Measurements from ENCODE around the gene RNF207.

The RNF207 gene

GRCh38 chr1:6205849-6206519, at the start of gene RNF207:
RNF207 (plus strand) TSS chr1:6206119; CDS start chr1:6206536, 417 bp downstream.
- ATAC-seq (peak; percentile 80), DNase-seq (peak; percentile 73)

- DNase-seq (no peak), ATAC-seq (no peak)
These were observed 48.8 kb upstream of the RNF207 start for GRCh38 chr1:6157132-6157527.

- ATAC-seq (peak; percentile 70), DNase-seq (peak; percentile 26)
These were observed 48.3 kb upstream of the RNF207 start for GRCh38 chr1:6157528-6158174.

- no peak for DNase-seq
- ATAC-seq: no peak
These were observed 47.7 kb upstream of the RNF207 start for GRCh38 chr1:6158181-6158580.

GRCh38 chr1:6162341-6162740, 43.6 kb upstream of the RNF207 start:
- DNase-seq (no peak), ATAC-seq (no peak)

GRCh38 chr1:6162773-6163172, 43.1 kb upstream of the RNF207 start:
- no peak for DNase-seq
- no peak for ATAC-seq

- DNase-seq (no peak), ATAC-seq (no peak)
These were observed 42.5 kb upstream of the RNF207 start for GRCh38 chr1:6163191-6163972.

- no peak for ATAC-seq
- DNase-seq: no peak
These were observed 41.8 kb upstream of the RNF207 start for GRCh38 chr1:6163973-6164617.

GRCh38 chr1:6165027-6165426, 40.9 kb upstream of the RNF207 start:
- ATAC-seq: no peak
- DNase-seq: no peak

GRCh38 chr1:6165441-6165985, 40.4 kb upstream of the RNF207 start:
- ATAC-seq: no peak
- no peak for DNase-seq

- ATAC-seq: no peak
- DNase-seq: no peak
These were observed 39.7 kb upstream of the RNF207 start for GRCh38 chr1:6166221-6166620.

GRCh38 chr1:6166655-6167390, 39.1 kb upstream of the RNF207 start:
- ATAC-seq: no peak
- DNase-seq: no peak

GRCh38 chr1:6167391-6168303, 38.3 kb upstream of the RNF207 start:
- no peak for ATAC-seq
- no peak for DNase-seq

- DNase-seq (no peak), ATAC-seq (no peak)
These were observed 36.9 kb upstream of the RNF207 start for GRCh38 chr1:6168947-6169586.

GRCh38 chr1:6170116-6170741, 35.7 kb upstream of the RNF207 start:
- ATAC-seq (no peak), DNase-seq (no peak)

GRCh38 chr1:6170742-6171201, 35.1 kb upstream of the RNF207 start:
- ATAC-seq (no peak), DNase-seq (no peak)

GRCh38 chr1:6171548-6172124, 34.3 kb upstream of the RNF207 start:
- ATAC-seq (no peak), DNase-seq (no peak)

GRCh38 chr1:6172549-6172948, 33.4 kb upstream of the RNF207 start:
- ATAC-seq (no peak), DNase-seq (no peak)
